ENCODE measurements around the gene ALOX15B.

Gene ALOX15B

DNA sequence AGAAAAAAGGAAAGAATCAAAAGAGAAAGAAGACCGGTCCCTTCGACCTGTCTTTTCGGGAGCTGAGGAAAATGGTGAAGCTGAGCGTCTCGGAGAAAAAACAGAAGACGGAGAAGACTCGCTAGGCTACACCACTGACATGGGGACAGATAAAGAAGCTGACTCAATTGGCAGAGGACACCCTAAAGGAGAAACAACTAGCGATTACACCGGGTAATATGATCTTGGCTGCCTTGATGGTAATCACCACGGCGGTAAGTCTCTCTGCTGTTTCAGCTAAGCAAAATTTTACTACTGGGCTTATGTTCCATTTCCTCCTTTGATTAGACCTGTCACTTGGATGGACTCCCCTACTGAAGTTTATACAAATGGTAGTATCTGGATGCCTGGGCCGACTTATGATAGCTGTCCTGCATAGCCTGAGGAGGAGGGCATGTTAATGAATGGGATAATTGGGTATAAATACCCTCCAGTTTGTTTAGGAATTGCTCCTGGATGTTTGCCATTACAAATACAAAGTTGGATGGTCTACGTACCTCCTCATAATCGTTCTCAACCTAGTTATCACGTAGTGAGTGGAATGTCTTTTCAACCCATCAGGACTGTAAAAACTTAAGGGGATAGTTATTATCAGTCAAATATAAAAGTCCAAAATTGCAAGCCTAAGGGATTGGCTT is 24.1 kb downstream of the ALOX15B start:
- H3K4me1 ChIP-seq (ENCODE audit: insufficient read depth, low read length): no peaks in the 10 kb centered on the region
- H3K9ac ChIP-seq (ENCODE audit: low read depth, low read length): no peak overlapping the region
- no peak overlapping the region for H3K4me3 ChIP-seq (ENCODE audit: low read depth in 1 of 2, low read length in 2 of 2)
- ATAC-seq (ENCODE audit: insufficient read depth, low read depth) (no peak), DNase-seq (no peak)
- no peak for TF ChIP-seq EZH2 (IDR thresholded peaks at IDR 0.05; ENCODE audit: borderline replicate concordance, low read depth, low read length, severe bottlenecking)
- no peak for TF ChIP-seq CTCF (IDR thresholded peaks at IDR 0.05; ENCODE audit: borderline replicate concordance, extremely low read depth, low read length, poor library complexity, severe bottlenecking)
- no peaks in the 10 kb centered on the region for H3K36me3 ChIP-seq (ENCODE audit: insufficient read depth, low read length)
- no peak overlapping the region for H3K27ac ChIP-seq (ENCODE audit: low read length)
- no peaks in the 10 kb centered on the region for H3K9me3 ChIP-seq (ENCODE audit: insufficient read depth, low read length, severe bottlenecking)
- H4K20me1 ChIP-seq (ENCODE audit: insufficient read depth, low read length): no peaks in the 10 kb centered on the region
- H3K27me3 ChIP-seq (ENCODE audit: insufficient read depth, low read length, poor library complexity): peaks cover 28% of the 10 kb centered on the region
- H2AFZ ChIP-seq (ENCODE audit: low read depth, low read length): no peak overlapping the region
- no peak overlapping the region for H3K4me2 ChIP-seq (ENCODE audit: insufficient read depth, low read length)
- no peaks in the 10 kb centered on the region for H3K79me2 ChIP-seq (ENCODE audit: insufficient read depth, low read length)

- Histone ChIP-seq H4K20me1 (ENCODE audit: insufficient read depth, low read length) (no peaks in the 10 kb centered on the region), H3K36me3 (ENCODE audit: insufficient read depth, low read length) (no peaks in the 10 kb centered on the region), H3K27ac (ENCODE audit: low read length) (no peak overlapping the region), H3K4me1 (ENCODE audit: insufficient read depth, low read length) (no peaks in the 10 kb centered on the region), H3K4me3 (ENCODE audit: low read depth in 1 of 2, low read length in 2 of 2) (no peak overlapping the region), H3K79me2 (ENCODE audit: insufficient read depth, low read length) (no peaks in the 10 kb centered on the region), H2AFZ (ENCODE audit: low read depth, low read length) (no peak overlapping the region), H3K9me3 (ENCODE audit: insufficient read depth, low read length, severe bottlenecking) (no peaks in the 10 kb centered on the region), H3K4me2 (ENCODE audit: insufficient read depth, low read length) (no peak overlapping the region), H3K9ac (ENCODE audit: low read depth, low read length) (no peak overlapping the region), H3K27me3 (ENCODE audit: insufficient read depth, low read length, poor library complexity) (peaks cover 29% of the 10 kb centered on the region)
- TF ChIP-seq EZH2 (IDR thresholded peaks at IDR 0.05; ENCODE audit: borderline replicate concordance, low read depth, low read length, severe bottlenecking) (no peak), CTCF (IDR thresholded peaks at IDR 0.05; ENCODE audit: borderline replicate concordance, extremely low read depth, low read length, poor library complexity, severe bottlenecking) (no peak)
- DNase-seq (no peak), ATAC-seq (ENCODE audit: insufficient read depth, low read depth) (no peak)
Measured at GRCh38 chr17:8063761-8064534, 25.1 kb downstream of the ALOX15B start.

- Histone ChIP-seq H3K4me2 (ENCODE audit: insufficient read depth, low read length) (no peak overlapping the region), H3K4me1 (ENCODE audit: insufficient read depth, low read length) (no peaks in the 10 kb centered on the region), H3K79me2 (ENCODE audit: insufficient read depth, low read length) (no peaks in the 10 kb centered on the region), H2AFZ (ENCODE audit: low read depth, low read length) (no peak overlapping the region), H3K27ac (ENCODE audit: low read length) (no peak overlapping the region), H3K9me3 (ENCODE audit: insufficient read depth, low read length, severe bottlenecking) (no peaks in the 10 kb centered on the region), H3K9ac (ENCODE audit: low read depth, low read length) (no peak overlapping the region), H4K20me1 (ENCODE audit: insufficient read depth, low read length) (no peaks in the 10 kb centered on the region), H3K36me3 (ENCODE audit: insufficient read depth, low read length) (no peaks in the 10 kb centered on the region), H3K4me3 (ENCODE audit: low read depth in 1 of 2, low read length in 2 of 2) (no peak overlapping the region), H3K27me3 (ENCODE audit: insufficient read depth, low read length, poor library complexity) (peaks cover 34% of the 10 kb centered on the region)
- no peak for TF ChIP-seq CTCF (IDR thresholded peaks at IDR 0.05; ENCODE audit: borderline replicate concordance, extremely low read depth, low read length, poor library complexity, severe bottlenecking)
- TF ChIP-seq EZH2 (IDR thresholded peaks at IDR 0.05; ENCODE audit: borderline replicate concordance, low read depth, low read length, severe bottlenecking): no peak
- ATAC-seq (ENCODE audit: insufficient read depth, low read depth): no peak
- DNase-seq: no peak
Measured at GRCh38 chr17:8064561-8065019, 25.7 kb downstream of the ALOX15B start.

All from DND-41 (cell line).